GM21825 (cell line): ENCODE data around the gene CFHR4.
"Not testable (repeated sequence)": the region's sequence is repeated elsewhere in the genome, so short reads cannot be mapped to it uniquely, and the experiment has no call there.

ENCODE experiments used
- ATAC-seq: cut with Tn5 transposase; IDR thresholded peaks from one replicate; pipeline ENCODE4 v1.9.1; 2021; ENCODE audit warnings: mild to moderate bottlenecking, moderate library complexity; ENCODE audit not compliant: unreplicated experiment

CFHR4 gene

GRCh38 chr1:196887515-196888239 lies at the start of gene CFHR4:
TSS of gene CFHR4 (plus strand) at chr1:196888052. CDS start at chr1:196888151, 99 bp downstream.
- ATAC-seq, result no peak

GRCh38 chr1:196849613-196850492 lies 38.0 kb upstream of the CFHR4 start:
- not testable (repeated sequence) for ATAC-seq

GRCh38 chr1:196856053-196856452 lies 31.8 kb upstream of the CFHR4 start:
- ATAC-seq, result no peak

GRCh38 chr1:196857188-196857587 lies 30.7 kb upstream of the CFHR4 start:
- ATAC-seq, result no peak

- ATAC-seq, result no peak
Measured at GRCh38 chr1:196858811-196859210, 29.0 kb upstream of the CFHR4 start.

- ATAC-seq, result no peak
Measured at GRCh38 chr1:196860323-196860884, 27.4 kb upstream of the CFHR4 start.

- ATAC-seq, result no peak
Measured at GRCh38 chr1:196861429-196861828, 26.4 kb upstream of the CFHR4 start.

GRCh38 chr1:196866974-196867373 lies 20.9 kb upstream of the CFHR4 start:
- ATAC-seq, result no peak

GRCh38 chr1:196873385-196873784 lies 14.5 kb upstream of the CFHR4 start:
- ATAC-seq, result no peak

- ATAC-seq, result no peak
Measured at GRCh38 chr1:196875935-196876334, 11.9 kb upstream of the CFHR4 start.

GRCh38 chr1:196877964-196878363 lies 9.9 kb upstream of the CFHR4 start:
- no peak for ATAC-seq

GRCh38 chr1:196886560-196886959 lies 1.3 kb upstream of the CFHR4 start:
- not testable (repeated sequence) for ATAC-seq

GRCh38 chr1:196890668-196891067 lies 2.8 kb downstream of the CFHR4 start:
- ATAC-seq, result no peak

- no peak for ATAC-seq
Measured at GRCh38 chr1:196891251-196891650, 3.4 kb downstream of the CFHR4 start.

- ATAC-seq, result no peak
Measured at GRCh38 chr1:196896355-196896754, 8.5 kb downstream of the CFHR4 start.

- ATAC-seq, result no peak
Measured at GRCh38 chr1:196897158-196897828, 9.4 kb downstream of the CFHR4 start.

GRCh38 chr1:196902344-196902743 lies 14.5 kb downstream of the CFHR4 start:
- ATAC-seq, result no peak

GRCh38 chr1:196910215-196910614 lies 22.4 kb downstream of the CFHR4 start:
- ATAC-seq, result no peak

- not testable (repeated sequence) for ATAC-seq
Measured at GRCh38 chr1:196912283-196912682, 24.4 kb downstream of the CFHR4 start.

GRCh38 chr1:196926839-196927238 lies 39.0 kb downstream of the CFHR4 start:
- ATAC-seq, result not testable (repeated sequence)

GRCh38 chr1:196932853-196933252 lies 45.0 kb downstream of the CFHR4 start:
- ATAC-seq, result not testable (repeated sequence)
